Cardiac fibroblast (primary cell): Measurements from ENCODE around the gene CFAP74.

Experiments used
- DNase-seq, 2 donors: peaks; one replicate each; pipeline versions ENCODE4 v3.0.0 to v3.0.0-alpha.2; 2010; ENCODE audit warnings: low read depth in 2 of 2
- H3K4me3 ChIP-seq, 2 donors: replicated peaks in 1 of 2; 1 replicate in 1 of 2; 2 replicates in 1 of 2; pipeline ENCODE4 v1.5.1; 2011; ENCODE audit warnings: low read depth in 2 of 2, low read length in 2 of 2, mild to moderate bottlenecking in 2 of 2, moderate library complexity in 1 of 2
- TF ChIP-seq, protein P1 (sequence below): IDR thresholded peaks from one replicate; pipeline ENCODE4 v1.5.1; 2011; ENCODE audit warnings: low read depth, mild to moderate bottlenecking, low read length, inconsistent platforms

Gene CFAP74

DNA sequence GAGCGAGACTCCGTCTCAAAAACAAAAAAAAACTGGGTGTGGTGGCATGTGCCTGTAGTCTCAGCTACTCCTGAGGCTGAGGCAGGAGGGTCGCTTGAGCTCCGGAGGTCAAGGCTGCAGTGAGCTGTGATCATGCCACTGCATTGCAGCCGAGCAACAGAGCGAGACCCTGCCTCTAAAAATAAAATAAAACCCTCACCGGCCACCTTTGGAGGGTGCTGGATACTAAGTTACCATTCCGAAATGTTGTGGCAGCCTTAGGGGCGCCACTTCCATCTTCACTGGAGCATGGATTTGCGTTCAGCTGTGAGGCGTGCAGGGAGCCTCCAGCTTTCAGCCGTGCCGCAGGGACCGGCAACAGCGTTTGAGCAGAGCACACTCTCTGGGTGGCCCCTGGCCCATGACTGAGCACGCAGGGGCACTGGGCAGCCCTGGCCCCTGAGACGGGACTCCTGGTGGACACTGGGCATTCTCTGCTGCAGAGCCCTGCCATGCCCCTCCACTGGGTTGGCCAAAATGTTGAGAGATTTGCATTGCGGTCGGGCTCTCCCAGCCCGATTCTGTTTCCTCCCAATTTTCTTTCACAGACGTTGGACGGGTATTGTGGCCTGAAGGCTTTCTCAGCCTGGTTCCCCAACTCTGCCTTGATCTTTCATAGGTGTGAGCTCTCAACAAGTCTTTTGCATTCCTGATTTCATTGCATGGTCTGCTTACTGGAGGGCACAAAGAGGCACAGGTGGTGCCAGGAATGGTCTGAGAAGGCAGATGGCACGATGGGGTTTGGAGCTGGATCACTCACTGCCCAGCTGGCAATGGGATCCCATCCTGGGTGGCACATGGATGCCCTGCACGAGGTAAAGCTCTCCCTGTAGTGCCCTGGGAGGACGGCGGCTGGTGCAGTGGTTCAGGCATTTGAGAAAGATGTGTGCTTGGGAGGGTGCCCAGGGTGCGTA is 5.8 kb upstream of the CFAP74 start:
- no peak overlapping the region for H3K4me3 ChIP-seq
- no peak for DNase-seq
- TF ChIP-seq, protein P1, sequence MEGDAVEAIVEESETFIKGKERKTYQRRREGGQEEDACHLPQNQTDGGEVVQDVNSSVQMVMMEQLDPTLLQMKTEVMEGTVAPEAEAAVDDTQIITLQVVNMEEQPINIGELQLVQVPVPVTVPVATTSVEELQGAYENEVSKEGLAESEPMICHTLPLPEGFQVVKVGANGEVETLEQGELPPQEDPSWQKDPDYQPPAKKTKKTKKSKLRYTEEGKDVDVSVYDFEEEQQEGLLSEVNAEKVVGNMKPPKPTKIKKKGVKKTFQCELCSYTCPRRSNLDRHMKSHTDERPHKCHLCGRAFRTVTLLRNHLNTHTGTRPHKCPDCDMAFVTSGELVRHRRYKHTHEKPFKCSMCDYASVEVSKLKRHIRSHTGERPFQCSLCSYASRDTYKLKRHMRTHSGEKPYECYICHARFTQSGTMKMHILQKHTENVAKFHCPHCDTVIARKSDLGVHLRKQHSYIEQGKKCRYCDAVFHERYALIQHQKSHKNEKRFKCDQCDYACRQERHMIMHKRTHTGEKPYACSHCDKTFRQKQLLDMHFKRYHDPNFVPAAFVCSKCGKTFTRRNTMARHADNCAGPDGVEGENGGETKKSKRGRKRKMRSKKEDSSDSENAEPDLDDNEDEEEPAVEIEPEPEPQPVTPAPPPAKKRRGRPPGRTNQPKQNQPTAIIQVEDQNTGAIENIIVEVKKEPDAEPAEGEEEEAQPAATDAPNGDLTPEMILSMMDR, result no peak

- no peak for DNase-seq
- TF ChIP-seq, protein P1, result no peak
- H3K4me3 ChIP-seq, result no peak overlapping the region
These were observed 1.3 kb upstream of the CFAP74 start for GRCh38 chr1:2004856-2005255.

DNA sequence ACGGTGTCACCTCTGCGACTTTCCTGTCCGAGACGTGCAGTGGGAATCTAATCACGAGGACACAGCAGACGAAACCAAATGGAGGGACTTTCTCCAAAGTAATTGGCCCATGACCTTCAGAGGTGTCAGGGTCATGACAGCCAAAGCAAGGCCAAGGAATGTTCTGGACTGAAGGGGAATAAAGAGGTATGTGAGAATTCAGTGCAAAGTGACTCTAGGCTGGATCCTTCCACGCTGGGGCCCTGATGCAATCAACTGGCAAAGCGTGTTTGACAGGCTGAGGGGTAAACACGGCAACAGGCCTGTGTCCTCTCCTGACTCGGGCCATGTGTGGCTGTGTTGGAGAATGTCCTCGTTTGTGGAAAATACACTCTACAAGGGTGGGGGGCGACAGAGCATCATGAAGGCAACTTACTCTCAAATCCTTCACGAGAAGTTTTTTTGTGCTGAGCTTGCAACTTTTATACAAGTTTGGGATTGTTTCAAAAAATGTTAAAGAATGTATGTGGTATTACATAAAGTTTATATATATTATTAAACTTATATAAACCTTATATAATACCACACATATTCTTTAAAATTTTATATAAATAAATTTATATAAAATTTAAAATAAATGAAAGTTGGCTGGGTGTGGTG is 1.7 kb downstream of the CFAP74 start:
- TF ChIP-seq, protein P1, result no peak
- H3K4me3 ChIP-seq, result no peak overlapping the region
- DNase-seq, result no peak

DNA sequence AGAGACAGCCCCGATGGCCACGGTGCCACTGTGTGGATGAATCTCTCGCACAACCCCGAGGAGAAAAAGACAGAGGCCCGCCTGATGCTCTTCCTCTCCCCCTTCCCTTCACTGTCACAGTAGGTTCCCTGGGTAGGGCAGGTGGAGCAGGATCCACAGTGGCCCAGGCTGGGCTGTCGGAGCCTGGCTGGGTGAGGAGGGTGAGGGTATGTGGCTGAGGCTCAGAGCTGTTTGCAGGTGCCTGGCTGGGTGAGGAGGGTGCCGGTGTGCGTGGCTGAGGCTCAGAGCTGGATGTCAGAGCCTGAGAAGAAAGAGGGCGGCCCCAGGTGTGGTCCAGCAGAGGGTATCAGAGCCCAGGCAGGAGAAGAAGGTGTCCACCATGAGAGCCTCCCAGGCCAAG is 2.7 kb downstream of the CFAP74 start:
- H3K4me3 ChIP-seq, result no peak overlapping the region
- no peak for DNase-seq
- TF ChIP-seq, protein P1, result no peak

DNA sequence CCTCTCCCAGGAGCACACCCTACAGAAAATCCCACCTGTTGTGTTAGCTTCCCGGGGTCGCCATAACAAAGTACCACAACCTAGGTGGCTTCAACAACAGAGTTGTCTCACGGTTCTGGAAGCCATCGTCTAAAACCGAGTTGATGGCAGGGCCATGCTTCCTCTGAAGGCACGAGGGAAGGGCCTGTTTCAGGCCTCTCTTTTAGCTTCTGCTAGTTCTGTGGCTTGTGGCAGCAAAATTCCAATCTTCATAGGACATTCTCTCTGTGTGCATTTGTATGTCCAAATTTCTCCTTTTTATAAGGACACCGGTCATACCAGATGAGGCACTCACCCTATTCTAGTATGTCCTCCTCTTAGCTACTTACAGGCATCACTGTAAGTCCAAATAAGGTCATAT is 3.2 kb downstream of the CFAP74 start:
- H3K4me3 ChIP-seq, result no peak overlapping the region
- TF ChIP-seq, protein P1, result no peak
- no peak for DNase-seq

GRCh38 chr1:1997576-1997975 is 6.0 kb downstream of the CFAP74 start:
- TF ChIP-seq, protein P1, result no peak
- no peak overlapping the region for H3K4me3 ChIP-seq
- DNase-seq, result no peak
